HCT116 (cell line): ENCODE measurements around the gene TTLL4. TPM values are rescaled to one million over a fixed set of nuclear protein-coding genes. Genes with fewer than 3 reads are reported as not detected.

Experiments used
- ATAC-seq: fragments of 200-7000 bp; cut with Tn5 transposase; 2 replicates; pipeline ENCODE4 v1.9.1; 2020; ENCODE audit warnings: mild to moderate bottlenecking, moderate library complexity
- BruUV-seq: library from RNA; stranded (reverse); fragments of 400-500 nt; replicated peaks from 2 replicates; lab custom pipeline; 2021; lab: Mats Ljungman, UMichigan
- CTCF ChIA-PET: fragments of 300-600 bp; sonication (Branson Sonifier 250); formaldehyde crosslinking; loops from one replicate; lab custom pipeline; 2021; ENCODE audit warnings: antibody characterized with exemption; lab: Charles Lee
- POLR2A ChIA-PET: fragments of 300-600, 350-600 bp; sonication (Branson Sonifier 250); formaldehyde crosslinking; loops from one replicate; lab custom pipeline; 2021; ENCODE audit warnings: antibody characterized with exemption; lab: Charles Lee
- RAD21 ChIA-PET, 2 experiments: fragments of 300-600 bp; sonication (Branson Sonifier 250); formaldehyde crosslinking; loops; one replicate each; lab custom pipeline; 2023; ENCODE audit warnings: low total read pairs in 2 of 2; ENCODE audit not compliant: uncharacterized antibody in 2 of 2, unreplicated experiment in 2 of 2, low non-redundant PET in 1 of 2; lab: Charles Lee
- DNase-seq: peaks from one replicate; pipeline ENCODE4 v3.0.0-alpha.2; 2010; ENCODE audit warnings: low read depth, low spot score
- H2AFZ ChIP-seq: fragments of 200-600 bp; shearing (Covaris generic), sonication (generic); 2 replicates; pipeline ENCODE4 v1.6.1; 2017; ENCODE audit warnings: low read depth, mixed run types, mixed read lengths, antibody characterized with exemption, low read length; ENCODE audit not compliant: poor library complexity, severe bottlenecking
- H3K27ac ChIP-seq: 2 replicates; pipeline ENCODE4 v1.5.1; 2012; ENCODE audit warnings: low read depth, low read length
- H3K27me3 ChIP-seq: fragments of 200-600 bp; sonication (generic); 2 replicates; pipeline ENCODE4 v1.6.1; 2016; ENCODE audit warnings: mixed run types, low read length, mixed read lengths; ENCODE audit not compliant: insufficient read depth
- H3K36me3 ChIP-seq, 2 experiments: fragments of 200-500 bp in 1 of 2; fragments of 200-600 bp in 1 of 2; sonication (Bioruptor generic) in 1 of 2; sonication (generic) in 1 of 2; 2 replicates each; pipeline versions ENCODE4 v1.5.1 to v1.6.1; 2014 to 2016; ENCODE audit warnings: low read length in 2 of 2, inconsistent platforms in 1 of 2, mixed read lengths in 1 of 2, mixed run types in 1 of 2; ENCODE audit not compliant: insufficient read depth in 2 of 2, control insufficient read depth in 1 of 2
- H3K4me1 ChIP-seq, 2 experiments: fragments of 200-600 bp in 1 of 2; sonication (generic) in 1 of 2; 2 replicates each; pipeline versions ENCODE4 v1.5.1 to v1.6.1; 2012 to 2017; ENCODE audit warnings: low read length in 2 of 2, inconsistent platforms in 1 of 2, mild to moderate bottlenecking in 1 of 2, mixed read lengths in 1 of 2, mixed run types in 1 of 2, moderate library complexity in 1 of 2; ENCODE audit not compliant: insufficient read depth in 2 of 2, control insufficient read depth in 1 of 2
- H3K4me2 ChIP-seq: fragments of 200-600 bp; sonication (generic); 2 replicates; pipeline ENCODE4 v1.6.1; 2017; ENCODE audit warnings: mixed run types, low read length, mixed read lengths
- H3K4me3 ChIP-seq, 2 experiments: fragments of 200-600 bp in 1 of 2; sonication (generic) in 1 of 2; replicated peaks in 1 of 2; 2 replicates each; pipeline ENCODE4 v1.5.1; 2011 to 2016; ENCODE audit warnings: low read length in 2 of 2, control low read depth in 1 of 2, low read depth in 1 of 2, mild to moderate bottlenecking in 1 of 2, mixed read lengths in 1 of 2, mixed run types in 1 of 2
- H3K79me2 ChIP-seq: fragments of 200-600 bp; sonication (generic); 2 replicates; pipeline ENCODE4 v1.6.1; 2017; ENCODE audit warnings: mild to moderate bottlenecking, mixed run types, low read length, moderate library complexity, mixed read lengths; ENCODE audit not compliant: insufficient read depth
- H3K9ac ChIP-seq: fragments of 200-600 bp; sonication (generic); 2 replicates; pipeline ENCODE4 v1.6.1; 2016; ENCODE audit warnings: low read length, mixed read lengths
- H3K9me2 ChIP-seq: fragments of 200-600 bp; sonication (generic), shearing (Covaris generic); 2 replicates; pipeline ENCODE4 v1.6.1; 2017; ENCODE audit warnings: mixed run types, mild to moderate bottlenecking, moderate library complexity; ENCODE audit not compliant: insufficient read depth
- H3K9me3 ChIP-seq, 2 experiments: fragments of 200-500 bp in 1 of 2; fragments of 200-600 bp in 1 of 2; sonication (Bioruptor generic) in 1 of 2; sonication (generic) in 1 of 2; 2 replicates each; pipeline ENCODE4 v1.6.1; 2014 to 2017; ENCODE audit warnings: low read length in 2 of 2, mixed read lengths in 2 of 2, inconsistent platforms in 1 of 2, low read depth in 1 of 2, mild to moderate bottlenecking in 1 of 2, mixed run types in 1 of 2, moderate library complexity in 1 of 2; ENCODE audit not compliant: control insufficient read depth in 1 of 2, insufficient read depth in 1 of 2
- H4K20me1 ChIP-seq: fragments of 200-600 bp; sonication (generic), shearing (Covaris generic); 2 replicates; pipeline ENCODE4 v1.6.1; 2017; ENCODE audit warnings: mixed run types, mild to moderate bottlenecking, moderate library complexity; ENCODE audit not compliant: insufficient read depth
- ELF1 ChIP-seq: IDR thresholded peaks from 2 replicates; pipeline ENCODE4 v1.6.1; 2012; ENCODE audit warnings: low read depth, borderline replicate concordance
- EZH2 ChIP-seq: fragments of 200-600 bp; sonication (generic); IDR thresholded peaks from 2 replicates; pipeline ENCODE4 v1.6.1; 2017; ENCODE audit warnings: antibody characterized with exemption, mixed run types
- FOSL1 ChIP-seq: IDR thresholded peaks from 2 replicates; pipeline ENCODE4 v1.6.1; 2012; ENCODE audit warnings: low read depth
- POLR2AphosphoS5 ChIP-seq: IDR thresholded peaks from 2 replicates; pipeline ENCODE4 v1.6.1; 2011; ENCODE audit warnings: mild to moderate bottlenecking, low read depth, low read length, moderate library complexity
- TCF7L2 ChIP-seq: IDR thresholded peaks from 2 replicates; pipeline ENCODE4 v1.7.0; 2011; ENCODE audit warnings: borderline replicate concordance, inconsistent platforms; ENCODE audit not compliant: insufficient read depth, insufficient read length; ENCODE audit errors: extremely low read depth
- ZNF274 ChIP-seq: fragments of 200-500 bp; sonication (Bioruptor generic); IDR thresholded peaks from 2 replicates; pipeline ENCODE4 v1.6.1; 2014; ENCODE audit warnings: mild to moderate bottlenecking, low read depth, low read length, inconsistent platforms
- intact Hi-C: fragments of 100-400 bp; cut with micrococcal nuclease; formaldehyde crosslinking; loops from 2 replicates; pipeline ENCODE4 v1.10.0; 2022
- total RNA-seq: library from RNA; stranded (reverse); gene quantifications from one replicate; pipeline ENCODE4 v1.2.1, GENCODE V29; 2021; ENCODE audit not compliant: unreplicated experiment
- TF ChIP-seq, protein P1 (sequence below): IDR thresholded peaks from 2 replicates; pipeline ENCODE4 v1.6.1; 2011; ENCODE audit warnings: mild to moderate bottlenecking, low read length, moderate library complexity; ENCODE audit not compliant: insufficient replicate concordance; ENCODE audit errors: extremely low read depth

The TTLL4 gene
- total RNA-seq, 1 experiment from 2014 or later: 53.0 TPM

DNA sequence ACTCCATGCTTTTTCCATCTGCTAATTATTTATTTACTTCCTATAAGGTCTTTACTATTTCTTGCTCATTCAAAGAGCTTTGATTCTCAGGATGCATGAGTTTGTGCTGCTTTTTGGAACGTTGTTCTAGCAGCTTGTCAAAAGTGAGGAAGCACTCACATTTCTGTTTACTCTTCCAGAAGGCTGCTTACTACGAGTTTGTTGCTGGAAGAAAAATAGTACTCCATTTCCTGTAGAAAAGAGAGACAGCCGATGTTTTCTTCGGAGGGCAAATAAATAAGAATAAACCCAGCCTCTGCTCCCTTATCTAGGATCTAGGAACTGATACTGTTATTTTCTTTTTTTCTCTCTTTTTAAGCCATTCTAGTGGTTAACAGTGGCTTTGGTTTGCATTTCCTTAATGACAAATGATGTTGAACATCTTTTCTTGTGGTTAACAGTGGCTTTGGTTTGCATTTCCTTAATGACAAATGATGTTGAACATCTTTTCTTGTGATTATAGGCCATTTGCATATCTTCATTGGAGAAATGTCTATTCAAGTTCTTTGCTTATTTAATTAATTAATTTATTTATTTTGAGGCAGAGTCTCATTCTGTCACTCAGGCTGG is 91.9 kb downstream of the TTLL4 start:
- Histone ChIP-seq H3K4me2 (no peak overlapping the region), H3K9me3 (no peaks in the 10 kb centered on the region), H3K27ac (no peak overlapping the region), H4K20me1 (no peaks in the 10 kb centered on the region), H3K9me2 (no peaks in the 10 kb centered on the region), H3K27me3 (no peaks in the 10 kb centered on the region), H3K79me2 (no peaks in the 10 kb centered on the region), H3K36me3 (no peaks in the 10 kb centered on the region), H3K4me1 (no peaks in the 10 kb centered on the region), H3K4me3 (no peak overlapping the region), H2AFZ (no peak overlapping the region), H3K9ac (no peak overlapping the region)
- ATAC-seq (no peak), DNase-seq (no peak)
- intact Hi-C loops: no loop called here
- POLR2A ChIA-PET: no interaction called here
- BruUV-seq: no TSS peak
- TF ChIP-seq TCF7L2 (no peak), ELF1 (no peak), ZNF274 (no peak), EZH2 (no peak), FOSL1 (no peak), POLR2AphosphoS5 (no peak)
- TF ChIP-seq, protein P1, sequence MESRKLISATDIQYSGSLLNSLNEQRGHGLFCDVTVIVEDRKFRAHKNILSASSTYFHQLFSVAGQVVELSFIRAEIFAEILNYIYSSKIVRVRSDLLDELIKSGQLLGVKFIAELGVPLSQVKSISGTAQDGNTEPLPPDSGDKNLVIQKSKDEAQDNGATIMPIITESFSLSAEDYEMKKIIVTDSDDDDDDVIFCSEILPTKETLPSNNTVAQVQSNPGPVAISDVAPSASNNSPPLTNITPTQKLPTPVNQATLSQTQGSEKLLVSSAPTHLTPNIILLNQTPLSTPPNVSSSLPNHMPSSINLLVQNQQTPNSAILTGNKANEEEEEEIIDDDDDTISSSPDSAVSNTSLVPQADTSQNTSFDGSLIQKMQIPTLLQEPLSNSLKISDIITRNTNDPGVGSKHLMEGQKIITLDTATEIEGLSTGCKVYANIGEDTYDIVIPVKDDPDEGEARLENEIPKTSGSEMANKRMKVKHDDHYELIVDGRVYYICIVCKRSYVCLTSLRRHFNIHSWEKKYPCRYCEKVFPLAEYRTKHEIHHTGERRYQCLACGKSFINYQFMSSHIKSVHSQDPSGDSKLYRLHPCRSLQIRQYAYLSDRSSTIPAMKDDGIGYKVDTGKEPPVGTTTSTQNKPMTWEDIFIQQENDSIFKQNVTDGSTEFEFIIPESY: no peak
- RAD21 ChIA-PET: no interaction called here
- CTCF ChIA-PET: no interaction called here
